Esophagus squamous epithelium (tissue), 4 donors: Measurements from ENCODE around the gene GAA.

Source experiments
- POLR2A ChIP-seq, 4 donors: fragments of 450-650 bp; IDR thresholded peaks; one replicate each; pipeline ENCODE4 v1.6.1; 2017; ENCODE audit warnings: antibody characterized with exemption in 4 of 4, mild to moderate bottlenecking in 4 of 4, moderate library complexity in 3 of 4
- TF ChIP-seq, protein P1 (sequence below), 6 experiments: fragments of 450-650 bp in 4 of 6; fragments of 200-600 bp in 2 of 6; sonication (generic) in 2 of 6; IDR thresholded peaks; one replicate each; pipeline ENCODE4 v1.5.1; 2016 to 2019; ENCODE audit warnings: antibody characterized with exemption in 6 of 6, mild to moderate bottlenecking in 4 of 6, moderate library complexity in 4 of 6

DNA sequence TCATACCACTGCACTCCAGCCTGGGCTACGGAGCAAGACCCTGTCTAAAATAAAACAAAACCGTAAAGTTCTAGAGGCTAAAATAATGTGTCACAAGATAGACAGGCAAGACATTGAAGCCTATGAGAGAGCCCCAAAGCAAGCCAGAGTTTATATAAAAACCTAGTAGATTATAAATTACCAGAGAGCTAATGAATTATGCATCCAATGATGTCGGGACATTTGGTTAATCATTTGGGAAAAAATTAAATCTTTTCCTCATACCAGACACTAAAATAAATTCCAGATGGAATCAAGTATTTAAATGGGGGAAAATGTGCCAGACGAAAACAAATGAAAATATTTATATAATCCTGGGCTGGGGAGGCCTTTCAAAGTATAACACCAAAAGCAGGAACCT lies 40.7 kb upstream of the GAA start:
- TF ChIP-seq, protein P1, sequence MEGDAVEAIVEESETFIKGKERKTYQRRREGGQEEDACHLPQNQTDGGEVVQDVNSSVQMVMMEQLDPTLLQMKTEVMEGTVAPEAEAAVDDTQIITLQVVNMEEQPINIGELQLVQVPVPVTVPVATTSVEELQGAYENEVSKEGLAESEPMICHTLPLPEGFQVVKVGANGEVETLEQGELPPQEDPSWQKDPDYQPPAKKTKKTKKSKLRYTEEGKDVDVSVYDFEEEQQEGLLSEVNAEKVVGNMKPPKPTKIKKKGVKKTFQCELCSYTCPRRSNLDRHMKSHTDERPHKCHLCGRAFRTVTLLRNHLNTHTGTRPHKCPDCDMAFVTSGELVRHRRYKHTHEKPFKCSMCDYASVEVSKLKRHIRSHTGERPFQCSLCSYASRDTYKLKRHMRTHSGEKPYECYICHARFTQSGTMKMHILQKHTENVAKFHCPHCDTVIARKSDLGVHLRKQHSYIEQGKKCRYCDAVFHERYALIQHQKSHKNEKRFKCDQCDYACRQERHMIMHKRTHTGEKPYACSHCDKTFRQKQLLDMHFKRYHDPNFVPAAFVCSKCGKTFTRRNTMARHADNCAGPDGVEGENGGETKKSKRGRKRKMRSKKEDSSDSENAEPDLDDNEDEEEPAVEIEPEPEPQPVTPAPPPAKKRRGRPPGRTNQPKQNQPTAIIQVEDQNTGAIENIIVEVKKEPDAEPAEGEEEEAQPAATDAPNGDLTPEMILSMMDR (IDR thresholded peaks at IDR 0.05): no peak
- no peak for TF ChIP-seq POLR2A (IDR thresholded peaks at IDR 0.05)
